NCI-H187 treated with DMSO at 0.1 percent for 48 hours (cell line): ENCODE results near the gene MFN2.
"Not testable (repeated sequence)": the region's sequence is repeated elsewhere in the genome, so short reads cannot be mapped to it uniquely, and the experiment has no call there.

Source experiments
- DNase-seq: peaks from one replicate; lab custom pipeline; 2025; lab: John Stamatoyannopoulos, UW

Gene MFN2

DNA sequence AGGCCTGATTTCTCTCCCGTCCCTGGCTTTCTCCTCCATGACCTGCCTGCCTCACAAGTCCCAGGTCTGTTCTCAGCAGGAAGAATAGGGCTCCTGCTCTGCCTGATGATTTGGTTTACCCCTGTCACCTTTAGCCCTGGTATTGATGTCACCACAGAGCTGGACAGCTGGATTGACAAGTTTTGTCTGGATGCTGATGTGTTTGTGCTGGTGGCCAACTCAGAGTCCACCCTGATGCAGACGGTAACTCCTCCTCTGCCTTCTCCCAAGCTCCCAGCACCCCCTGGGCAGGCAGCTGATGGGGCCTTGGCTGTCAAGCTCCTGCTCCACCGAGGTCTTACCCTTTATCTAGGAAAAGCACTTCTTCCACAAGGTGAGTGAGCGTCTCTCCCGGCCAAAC, 18.4 kb downstream of the MFN2 start:
- DNase-seq, result no peak

GRCh38 chr1:11999236-11999635, 19.0 kb downstream of the MFN2 start:
- no peak for DNase-seq

DNA sequence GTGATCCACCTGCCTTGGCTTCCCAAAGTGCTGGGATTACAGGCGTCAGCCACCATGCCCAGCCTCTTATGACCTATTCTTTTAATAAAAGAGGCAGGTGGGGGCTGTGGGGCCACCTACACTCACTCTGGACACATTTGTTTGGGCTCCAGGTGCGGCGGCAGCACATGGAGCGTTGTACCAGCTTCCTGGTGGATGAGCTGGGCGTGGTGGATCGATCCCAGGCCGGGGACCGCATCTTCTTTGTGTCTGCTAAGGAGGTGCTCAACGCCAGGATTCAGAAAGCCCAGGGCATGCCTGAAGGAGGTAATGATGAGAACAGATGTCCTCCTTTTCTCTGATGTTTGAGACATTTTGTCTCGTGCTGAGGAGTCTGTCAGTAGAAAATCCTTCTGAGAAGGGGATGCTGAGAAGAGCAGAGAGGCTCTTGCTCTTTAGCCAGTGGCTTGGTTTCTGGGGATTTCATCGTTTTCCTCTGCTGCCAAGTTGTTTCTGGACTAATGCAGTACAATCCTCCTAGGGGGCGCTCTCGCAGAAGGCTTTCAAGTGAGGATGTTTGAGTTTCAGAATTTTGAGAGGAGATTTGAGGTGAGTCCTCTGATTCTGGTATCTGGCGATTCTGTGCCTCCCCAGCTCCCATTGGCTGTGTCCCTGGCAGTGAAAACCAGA, 21.1 kb downstream of the MFN2 start:
- DNase-seq, result no peak

- no peak for DNase-seq
Measured at GRCh38 chr1:12001996-12002493, 21.8 kb downstream of the MFN2 start.

DNA sequence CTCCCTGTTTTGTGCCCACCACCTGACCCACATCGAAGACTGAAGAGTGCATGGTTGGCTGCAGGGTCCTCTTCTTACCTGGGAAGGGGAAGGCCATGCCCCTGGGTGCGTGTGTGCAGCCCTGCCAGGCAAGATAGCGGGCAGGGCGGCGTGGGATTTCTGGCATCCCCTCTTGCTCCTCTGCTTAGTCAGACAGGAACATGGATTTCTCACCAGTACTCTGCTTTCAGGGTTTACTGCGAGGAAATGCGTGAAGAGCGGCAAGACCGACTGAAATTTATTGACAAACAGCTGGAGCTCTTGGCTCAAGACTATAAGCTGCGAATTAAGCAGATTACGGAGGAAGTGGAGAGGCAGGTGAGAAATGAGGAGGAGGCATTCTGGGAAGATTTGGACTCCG, 23.5 kb downstream of the MFN2 start:
- DNase-seq, result no peak

DNA sequence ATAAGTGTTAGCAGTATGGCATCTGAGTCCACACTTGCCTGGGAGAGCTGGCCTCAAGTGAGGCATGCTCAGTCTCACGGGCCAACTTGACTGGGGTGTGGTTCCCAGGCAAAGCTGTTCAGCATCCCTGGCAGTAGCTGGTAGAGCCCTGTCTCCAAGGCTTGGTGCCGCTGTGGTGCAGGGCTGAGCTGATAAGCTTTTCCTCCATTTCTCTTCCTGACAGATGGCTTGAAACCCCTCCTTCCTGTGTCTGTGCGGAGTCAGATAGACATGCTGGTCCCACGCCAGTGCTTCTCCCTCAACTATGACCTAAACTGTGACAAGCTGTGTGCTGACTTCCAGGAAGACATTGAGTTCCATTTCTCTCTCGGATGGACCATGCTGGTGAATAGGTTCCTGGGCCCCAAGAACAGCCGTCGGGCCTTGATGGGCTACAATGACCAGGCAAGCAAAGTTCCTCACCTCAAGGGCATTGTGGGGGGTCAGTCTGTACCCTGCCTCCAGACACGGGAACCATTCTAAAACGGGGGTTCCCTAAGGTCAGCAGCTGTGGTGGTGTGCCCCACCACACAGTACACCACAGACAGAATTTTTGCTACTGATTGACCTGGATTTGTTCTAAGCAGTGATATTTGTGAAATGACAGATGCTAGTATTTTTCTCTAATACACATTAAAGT, 25.4 kb downstream of the MFN2 start:
- DNase-seq, result no peak

GRCh38 chr1:12006167-12006921, 26.1 kb downstream of the MFN2 start:
- no peak for DNase-seq

DNA sequence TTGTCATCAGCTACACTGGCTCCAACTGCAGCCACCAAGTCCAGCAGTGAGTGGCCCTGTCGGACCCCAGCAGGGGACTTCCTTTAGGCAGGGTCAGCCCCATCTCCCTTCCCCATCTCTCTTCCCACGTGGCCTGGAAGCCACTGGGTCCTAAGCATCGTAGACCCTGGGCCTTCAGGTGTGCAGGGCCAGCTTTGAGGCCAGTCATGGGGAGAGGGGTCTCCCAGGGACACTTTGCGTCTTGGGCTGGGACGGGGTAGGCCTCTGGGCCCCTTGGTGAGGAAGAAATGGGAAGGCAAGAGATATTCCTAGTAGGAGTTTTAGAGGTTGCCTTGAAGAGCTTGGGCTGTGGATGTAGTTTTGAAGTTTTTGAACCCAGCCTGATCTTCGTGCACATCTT, 27.0 kb downstream of the MFN2 start:
- DNase-seq, result no peak

DNA sequence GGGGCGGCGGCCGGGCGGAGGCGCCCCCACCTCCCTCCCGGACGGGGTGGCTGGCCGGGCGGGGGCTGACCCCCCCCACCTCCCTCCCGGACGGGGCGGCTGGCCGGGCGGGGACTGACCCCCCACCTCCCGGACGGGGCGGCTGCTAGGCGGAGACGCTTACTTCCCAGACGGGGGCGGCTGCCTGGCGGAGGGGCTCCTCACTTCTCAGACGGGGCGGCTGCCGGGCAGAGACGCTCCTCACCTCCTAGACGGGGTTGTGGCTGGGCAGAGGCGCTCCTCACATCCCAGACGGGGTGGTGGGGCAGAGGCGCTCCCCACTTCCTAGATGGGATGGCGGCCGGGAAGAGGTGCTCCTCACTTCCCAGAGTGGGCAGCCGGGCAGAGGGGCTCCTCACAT, 28.1 kb downstream of the MFN2 start:
- DNase-seq, result not testable (repeated sequence)

- DNase-seq, result no peak
Measured at GRCh38 chr1:12009318-12009947, 29.2 kb downstream of the MFN2 start.

DNA sequence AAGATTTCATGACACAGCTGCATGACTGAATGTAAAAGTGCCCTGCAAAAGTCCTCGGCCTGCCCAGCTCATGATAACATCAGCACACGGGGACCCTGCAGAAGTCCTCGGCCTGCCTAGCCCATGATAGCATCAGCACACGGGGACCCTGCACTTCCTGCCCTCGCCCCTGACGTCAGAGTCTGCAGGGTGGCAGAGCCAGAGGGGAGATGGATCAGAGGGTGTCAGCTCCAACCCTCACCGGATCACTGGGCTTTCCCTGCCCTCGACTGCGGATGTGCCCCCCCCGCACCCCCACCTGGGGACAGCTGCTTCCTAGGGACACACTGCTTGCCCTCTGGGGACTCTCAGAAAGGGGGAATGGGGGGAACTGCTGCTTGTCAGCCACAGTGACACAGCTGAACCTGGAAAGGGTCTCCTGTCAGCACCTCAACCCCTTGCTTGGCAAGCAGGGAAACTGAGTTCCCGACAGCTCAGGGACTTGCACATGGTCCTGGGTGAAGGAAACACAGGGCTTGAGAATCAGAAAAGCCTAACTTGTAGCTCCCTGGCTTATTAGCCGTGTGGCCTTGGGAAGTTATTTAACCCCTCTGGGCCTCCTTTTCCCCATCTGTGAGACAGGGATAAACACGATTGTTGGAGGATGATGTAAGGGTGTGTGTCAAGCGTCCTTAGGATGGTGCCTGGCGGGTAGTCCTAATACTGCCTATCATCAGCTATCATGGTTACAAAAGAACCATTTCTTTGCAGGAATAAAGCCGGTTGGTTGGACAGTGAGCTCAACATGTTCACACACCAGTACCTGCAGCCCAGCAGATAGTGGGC, 30.7 kb downstream of the MFN2 start:
- DNase-seq, result no peak

- no peak for DNase-seq
Measured at GRCh38 chr1:12011998-12012397, 31.8 kb downstream of the MFN2 start.

GRCh38 chr1:12012560-12013316, 32.5 kb downstream of the MFN2 start:
- DNase-seq, result no peak

- no peak for DNase-seq
Measured at GRCh38 chr1:12014141-12014991, 34.1 kb downstream of the MFN2 start.

DNA sequence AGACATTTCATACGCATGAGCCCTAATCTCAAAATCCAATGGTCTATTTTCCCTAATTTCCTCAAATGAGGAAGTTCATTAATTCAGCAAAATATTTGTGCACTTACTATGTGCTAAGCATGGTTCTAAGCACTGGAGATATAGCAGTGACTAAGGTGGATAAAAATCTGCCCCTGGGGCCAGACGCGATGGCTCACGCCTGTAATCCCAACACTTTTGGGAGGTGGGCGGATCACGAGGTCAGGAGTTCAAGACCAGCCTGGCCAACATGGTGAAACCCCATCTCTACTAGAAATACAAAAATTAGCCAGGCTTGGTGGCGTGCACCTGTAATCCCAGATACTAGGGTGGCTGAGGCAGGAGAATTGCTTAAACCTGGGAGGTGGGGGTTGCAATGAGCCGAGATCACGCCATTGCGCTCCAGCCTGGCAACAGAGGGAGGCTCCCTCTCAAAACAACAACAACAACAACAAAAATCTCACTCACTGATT, 34.8 kb downstream of the MFN2 start:
- no peak for DNase-seq

GRCh38 chr1:12015499-12015898, 35.3 kb downstream of the MFN2 start:
- DNase-seq, result no peak

- no peak for DNase-seq
Measured at GRCh38 chr1:12016182-12016581, 35.9 kb downstream of the MFN2 start.

- no peak for DNase-seq
Measured at GRCh38 chr1:12019858-12020509, 39.7 kb downstream of the MFN2 start.

GRCh38 chr1:12021616-12022015, 41.4 kb downstream of the MFN2 start:
- no peak for DNase-seq
